Lower leg skin (tissue), 4 donors: Measurements from ENCODE around the gene TFDP1. TPM values are rescaled to one million over a fixed set of nuclear protein-coding genes. Genes with fewer than 3 reads are reported as not detected.

Source experiments
- DNase-seq, 2 donors: peaks; one replicate each; pipeline ENCODE4 v3.0.0-alpha.2; 2019; ENCODE audit warnings: low spot score in 2 of 2
- H3K4me3 ChIP-seq: fragments of 200-600 bp; sonication (generic); 2 replicates; pipeline ENCODE4 v1.5.1; 2017; ENCODE audit warnings: mild to moderate bottlenecking, low read depth; ENCODE audit not compliant: poor library complexity, severe bottlenecking
- POLR2A ChIP-seq, 2 donors: fragments of 450-650 bp; IDR thresholded peaks; one replicate each; pipeline ENCODE4 v1.6.1; 2016 to 2017; ENCODE audit warnings: antibody characterized with exemption in 2 of 2, mild to moderate bottlenecking in 1 of 2, moderate library complexity in 1 of 2
- WGBS, 2 donors: methylation state at CpG; one replicate each; pipeline ENCODE4 v1.1.5; 2018; 5-methylcytosine and 5-hydroxymethylcytosine counted together
- intact Hi-C: fragments of 100-400 bp; cut with DNase I; formaldehyde crosslinking; loops from one replicate; pipeline ENCODE4 v1.15.0; 2023; ENCODE audit warnings: low total_unique reads
- total RNA-seq, 4 donors: library from RNA; depleted of rRNA; stranded (reverse); fragments of >200 nt; gene quantifications; one replicate each; pipeline ENCODE4 v1.1.0, GENCODE V29; 2016
- TF ChIP-seq, protein P1 (sequence below), 3 donors: fragments of 450-650 bp; IDR thresholded peaks; one replicate each; pipeline ENCODE4 v1.5.1; 2016; ENCODE audit warnings: antibody characterized with exemption in 3 of 3, mild to moderate bottlenecking in 3 of 3, moderate library complexity in 2 of 3

TFDP1 gene
- total RNA-seq, 4 donors from 2014 or later, result 35.9 to 48.8 (median 41.9) TPM

DNA sequence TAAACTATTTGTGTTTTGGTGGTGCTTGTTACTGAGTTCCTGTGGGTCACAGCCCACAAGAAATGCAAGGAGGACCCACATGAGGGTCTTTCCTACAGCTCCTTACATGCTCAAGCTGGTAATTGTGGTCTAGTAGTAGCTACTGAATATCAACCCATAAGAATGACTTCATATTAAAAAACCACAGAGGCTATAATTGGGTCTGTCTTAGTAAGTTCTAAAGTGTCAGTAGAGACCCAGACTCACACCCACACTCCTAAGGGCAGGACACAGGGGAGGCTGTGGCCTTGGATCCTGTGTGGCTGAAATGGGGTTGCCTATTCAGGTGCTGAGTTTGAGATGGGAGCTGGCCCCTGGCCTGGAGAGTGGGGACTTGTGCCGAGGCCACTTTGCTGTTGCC lies 19.6 kb downstream of the TFDP1 start:
- DNase-seq, result no peak
- TF ChIP-seq POLR2A (IDR thresholded peaks at IDR 0.05), result no peak
- TF ChIP-seq, protein P1, sequence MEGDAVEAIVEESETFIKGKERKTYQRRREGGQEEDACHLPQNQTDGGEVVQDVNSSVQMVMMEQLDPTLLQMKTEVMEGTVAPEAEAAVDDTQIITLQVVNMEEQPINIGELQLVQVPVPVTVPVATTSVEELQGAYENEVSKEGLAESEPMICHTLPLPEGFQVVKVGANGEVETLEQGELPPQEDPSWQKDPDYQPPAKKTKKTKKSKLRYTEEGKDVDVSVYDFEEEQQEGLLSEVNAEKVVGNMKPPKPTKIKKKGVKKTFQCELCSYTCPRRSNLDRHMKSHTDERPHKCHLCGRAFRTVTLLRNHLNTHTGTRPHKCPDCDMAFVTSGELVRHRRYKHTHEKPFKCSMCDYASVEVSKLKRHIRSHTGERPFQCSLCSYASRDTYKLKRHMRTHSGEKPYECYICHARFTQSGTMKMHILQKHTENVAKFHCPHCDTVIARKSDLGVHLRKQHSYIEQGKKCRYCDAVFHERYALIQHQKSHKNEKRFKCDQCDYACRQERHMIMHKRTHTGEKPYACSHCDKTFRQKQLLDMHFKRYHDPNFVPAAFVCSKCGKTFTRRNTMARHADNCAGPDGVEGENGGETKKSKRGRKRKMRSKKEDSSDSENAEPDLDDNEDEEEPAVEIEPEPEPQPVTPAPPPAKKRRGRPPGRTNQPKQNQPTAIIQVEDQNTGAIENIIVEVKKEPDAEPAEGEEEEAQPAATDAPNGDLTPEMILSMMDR (IDR thresholded peaks at IDR 0.05), result no peak
- no peak overlapping the region for H3K4me3 ChIP-seq
- WGBS, 2 donors, result 71 to 100% methylated on average over 1 of the region's 1 CpG
- intact Hi-C loops, result no loop called here

GRCh38 chr13:113605461-113605860 lies 20.9 kb downstream of the TFDP1 start:
- no peak for DNase-seq
- WGBS, 2 donors, result 95 to 96% methylated on average over 8 of the region's 8 CpGs
- intact Hi-C loops, result no loop called here
- H3K4me3 ChIP-seq, result no peak overlapping the region
- TF ChIP-seq POLR2A (IDR thresholded peaks at IDR 0.05), result no peak

- H3K4me3 ChIP-seq, result no peak overlapping the region
- intact Hi-C loops, result no loop called here
- DNase-seq, result no peak
- TF ChIP-seq POLR2A (IDR thresholded peaks at IDR 0.05), result no peak
- TF ChIP-seq, protein P1 (IDR thresholded peaks at IDR 0.05), result no peak
- 97% methylated on average over 34 of the region's 34 CpGs for WGBS, 2 donors
These were observed 21.4 kb downstream of the TFDP1 start for GRCh38 chr13:113605866-113606438.

- DNase-seq, result no peak
- intact Hi-C loops, result no loop called here
- TF ChIP-seq, protein P1 (IDR thresholded peaks at IDR 0.05), result no peak
- TF ChIP-seq POLR2A (IDR thresholded peaks at IDR 0.05), result no peak
- no peak overlapping the region for H3K4me3 ChIP-seq
- 81 to 89% methylated on average over 26 to 28 of the region's 28 CpGs for WGBS, 2 donors
These were observed 22.7 kb downstream of the TFDP1 start for GRCh38 chr13:113607056-113607888.

- 84 to 89% methylated on average over 23 to 25 of the region's 25 CpGs for WGBS, 2 donors
- TF ChIP-seq, protein P1 (IDR thresholded peaks at IDR 0.05), result no peak
- TF ChIP-seq POLR2A (IDR thresholded peaks at IDR 0.05), result no peak
- intact Hi-C loops, result no loop called here
- no peak for DNase-seq
- no peak overlapping the region for H3K4me3 ChIP-seq
These were observed 23.5 kb downstream of the TFDP1 start for GRCh38 chr13:113607889-113608635.

DNA sequence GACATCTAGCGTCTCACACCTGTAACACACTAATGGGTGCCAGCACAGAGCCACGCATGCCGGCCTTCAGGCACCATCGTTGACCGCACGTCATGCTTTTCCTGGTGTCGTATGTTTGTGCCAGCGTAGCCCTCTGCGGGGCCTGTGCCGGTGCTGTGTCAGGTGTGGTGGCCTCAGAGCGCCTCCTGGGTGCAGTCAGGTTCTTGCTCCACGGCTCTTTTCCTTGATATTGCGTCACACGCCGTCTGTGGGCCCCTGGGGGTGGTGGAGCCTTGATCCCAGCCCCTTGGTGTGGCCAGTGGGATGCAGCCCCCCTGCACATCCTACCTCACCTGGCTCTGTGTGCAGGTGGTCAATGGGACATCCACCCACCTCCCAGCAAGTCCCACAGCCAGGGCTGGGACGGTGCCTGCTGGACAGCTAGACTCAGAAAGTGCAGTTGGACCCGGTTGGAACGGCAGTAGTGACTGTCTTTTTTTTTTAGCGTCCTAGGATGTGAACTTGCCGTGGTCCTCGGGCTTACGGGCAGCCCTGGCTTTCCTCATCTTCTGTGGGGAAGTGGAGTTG lies 24.5 kb downstream of the TFDP1 start:
- TF ChIP-seq, protein P1 (IDR thresholded peaks at IDR 0.05), result no peak
- TF ChIP-seq POLR2A (IDR thresholded peaks at IDR 0.05), result no peak
- WGBS, 2 donors, result 94 to 95% methylated on average over 22 of the region's 22 CpGs

More for the DNA sequence above, 24.5 kb downstream of the TFDP1 start:
- H3K4me3 ChIP-seq, result no peak overlapping the region
- no peak for DNase-seq
- intact Hi-C loops, result no loop called here
